M059J (cell line): ENCODE results near the gene MSRB2. TPM values are rescaled to one million over a fixed set of nuclear protein-coding genes. Genes with fewer than 3 reads are reported as not detected.
"Not testable (repeated sequence)": the region's sequence is repeated elsewhere in the genome, so short reads cannot be mapped to it uniquely, and the experiment has no call there.

Experiments
- DNase-seq: peaks from one replicate; pipeline ENCODE4 v3.0.0-alpha.2; 2012; ENCODE audit warnings: low read depth
- total RNA-seq: library from RNA; depleted of rRNA; stranded (reverse); fragments of >200 nt; shearing (Covaris generic); gene quantifications from 2 replicates; pipeline ENCODE4 v1.2.3, GENCODE V29; 2014

MSRB2 gene
- total RNA-seq, 1 experiment from 2014 or later: 11.7 TPM

GRCh38 chr10:23070092-23070912 is 25.1 kb upstream of the MSRB2 start:
- not testable (repeated sequence) for DNase-seq

GRCh38 chr10:23070913-23071218 is 24.5 kb upstream of the MSRB2 start:
- no peak for DNase-seq

DNA sequence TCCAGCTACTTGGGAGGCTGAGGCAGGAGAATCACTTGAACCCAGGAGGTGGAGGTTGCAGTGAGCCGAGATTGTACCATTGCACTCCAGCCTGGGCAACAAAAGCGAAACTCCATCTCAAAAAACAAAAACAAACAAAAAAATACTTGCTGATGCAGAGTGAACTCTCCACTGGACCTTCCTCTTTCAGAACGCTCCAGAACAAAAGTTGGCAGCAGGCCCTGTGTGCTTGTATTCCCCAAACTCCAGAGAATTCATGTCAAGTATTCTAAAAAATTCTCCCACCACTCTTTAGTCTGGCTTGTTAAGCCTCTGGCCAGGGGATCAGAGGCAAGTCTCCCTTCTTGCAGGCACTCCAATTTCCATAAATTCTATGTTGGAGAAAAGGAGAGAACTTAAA is 22.8 kb upstream of the MSRB2 start:
- DNase-seq: not testable (repeated sequence)

DNA sequence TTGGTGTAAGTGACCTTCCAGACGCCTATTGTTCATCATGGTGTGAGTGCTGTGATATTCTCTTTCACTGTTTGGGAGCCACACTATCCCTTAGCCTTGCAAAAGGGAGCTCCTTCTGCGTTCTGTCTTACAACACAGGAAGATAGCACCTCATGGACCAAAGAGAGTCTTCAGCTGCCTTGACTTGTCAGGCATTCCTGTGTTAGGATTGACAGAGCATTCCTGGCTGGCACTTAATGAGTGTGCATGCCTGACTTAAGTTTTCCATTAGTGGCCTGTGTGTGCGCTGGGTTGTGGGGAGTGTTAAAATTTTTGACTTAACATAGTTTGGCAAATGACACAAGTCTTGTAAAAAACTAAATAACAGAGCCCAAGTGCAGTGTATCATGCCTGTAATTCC is 21.9 kb upstream of the MSRB2 start:
- no peak for DNase-seq

- no peak for DNase-seq
Measured at GRCh38 chr10:23075672-23076071, 19.7 kb upstream of the MSRB2 start.

DNA sequence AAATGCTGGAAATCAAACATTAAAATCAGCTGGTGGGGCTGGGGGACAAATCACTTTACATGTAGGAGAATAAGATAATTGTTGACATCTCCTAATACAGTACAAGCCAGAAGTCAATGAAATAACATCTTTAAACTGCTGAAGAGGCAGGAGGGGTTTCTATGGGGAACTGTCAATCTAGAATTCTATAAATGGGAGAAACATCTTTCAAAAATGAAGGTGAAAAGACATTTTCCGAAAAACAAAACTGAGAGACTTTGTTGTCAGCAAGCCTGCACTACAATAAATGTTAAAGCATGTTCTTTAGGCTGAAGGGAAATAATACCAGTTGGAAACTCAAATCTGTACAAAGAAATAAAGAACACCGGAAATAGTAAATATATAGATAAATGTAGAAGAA is 17.3 kb upstream of the MSRB2 start:
- no peak for DNase-seq

GRCh38 chr10:23079700-23080099 is 15.7 kb upstream of the MSRB2 start:
- DNase-seq: no peak

GRCh38 chr10:23080262-23080661 is 15.1 kb upstream of the MSRB2 start:
- no peak for DNase-seq

DNA sequence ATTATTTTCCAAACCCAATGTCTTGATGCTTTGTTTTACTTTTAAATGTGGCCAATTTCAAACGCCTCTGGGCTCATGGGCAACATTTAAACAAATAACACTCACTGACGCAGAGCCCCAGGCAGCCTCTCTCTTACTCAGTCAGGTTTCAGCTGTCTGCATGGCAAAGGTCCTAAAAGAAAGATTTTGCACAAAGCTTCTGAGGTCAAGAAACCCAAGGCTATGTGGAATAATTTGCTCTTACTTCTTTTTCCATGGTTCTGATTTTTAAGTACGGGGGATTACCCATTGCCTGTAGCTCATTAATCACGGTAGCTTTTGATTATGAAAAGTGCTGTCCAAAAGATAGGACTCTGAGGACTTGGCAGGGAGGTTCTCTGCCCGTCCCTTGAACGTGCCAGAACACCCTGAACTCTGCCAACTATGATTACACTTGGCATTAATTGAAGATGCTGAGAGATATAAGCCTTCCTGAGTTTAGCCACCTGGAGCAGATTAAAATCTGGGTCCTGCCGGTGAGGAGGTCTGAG is 14.1 kb upstream of the MSRB2 start:
- peak; percentile 36 for DNase-seq

DNA sequence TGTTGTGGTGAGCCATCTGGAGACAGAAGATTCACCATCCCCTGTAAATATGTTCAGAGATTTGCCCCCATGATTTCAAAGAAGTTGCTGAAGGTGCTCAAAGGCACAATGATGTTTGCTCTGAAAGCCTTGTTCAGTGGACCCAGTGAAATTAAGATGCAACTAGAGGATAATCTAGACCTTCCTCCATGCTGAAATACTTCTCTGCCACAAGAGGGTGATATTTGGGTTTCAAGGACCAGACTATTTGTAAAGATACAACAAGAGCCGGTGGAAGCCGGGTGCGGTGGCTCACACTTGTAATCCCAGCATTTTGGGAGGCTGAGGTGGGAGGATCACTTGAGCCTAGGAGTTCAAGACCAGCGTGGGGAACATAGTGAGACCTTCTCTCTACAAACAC is 13.5 kb upstream of the MSRB2 start:
- no peak for DNase-seq

- DNase-seq: no peak
Measured at GRCh38 chr10:23088609-23089008, 6.8 kb upstream of the MSRB2 start.

GRCh38 chr10:23094786-23095403 is 484 bp upstream of the MSRB2 start:
- no peak for DNase-seq

GRCh38 chr10:23095966-23096801 is 805 bp downstream of the MSRB2 start:
- peak; percentile 40 for DNase-seq

DNA sequence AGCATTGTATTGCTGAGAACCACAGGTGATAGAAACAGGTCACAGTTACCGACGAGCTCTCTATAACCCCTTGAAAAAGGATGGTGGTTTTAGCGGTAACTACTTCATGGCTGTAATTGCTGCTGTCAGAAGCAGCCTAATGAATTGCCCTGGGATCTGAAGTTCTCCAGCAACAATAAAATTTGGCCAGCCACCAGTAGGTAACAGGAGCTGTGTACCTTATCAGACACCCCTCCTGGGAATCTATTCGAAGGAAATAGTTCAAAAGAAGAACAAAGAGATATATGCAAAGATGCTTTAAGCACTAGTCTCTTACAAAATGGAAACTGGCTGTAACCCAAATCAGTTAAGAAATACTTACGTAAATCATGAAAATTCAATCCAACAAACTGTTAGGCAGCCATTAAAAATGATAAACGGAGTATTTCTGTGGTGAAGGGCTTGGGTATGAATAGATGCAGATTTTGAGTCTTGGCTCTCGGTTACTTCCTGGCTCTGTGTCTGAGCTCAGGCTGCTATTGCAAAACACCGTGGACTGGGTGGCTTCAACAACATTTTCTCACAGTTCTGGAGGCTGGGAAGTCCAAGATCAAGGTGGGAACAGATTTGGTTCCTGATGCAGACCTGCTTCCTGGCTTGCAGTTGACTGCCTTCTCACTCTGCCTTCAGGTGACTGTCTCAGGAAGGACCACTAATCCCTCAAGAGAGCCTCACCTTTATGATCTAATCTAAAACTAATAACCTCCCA is 1.6 kb downstream of the MSRB2 start:
- DNase-seq: peak; percentile 7

DNA sequence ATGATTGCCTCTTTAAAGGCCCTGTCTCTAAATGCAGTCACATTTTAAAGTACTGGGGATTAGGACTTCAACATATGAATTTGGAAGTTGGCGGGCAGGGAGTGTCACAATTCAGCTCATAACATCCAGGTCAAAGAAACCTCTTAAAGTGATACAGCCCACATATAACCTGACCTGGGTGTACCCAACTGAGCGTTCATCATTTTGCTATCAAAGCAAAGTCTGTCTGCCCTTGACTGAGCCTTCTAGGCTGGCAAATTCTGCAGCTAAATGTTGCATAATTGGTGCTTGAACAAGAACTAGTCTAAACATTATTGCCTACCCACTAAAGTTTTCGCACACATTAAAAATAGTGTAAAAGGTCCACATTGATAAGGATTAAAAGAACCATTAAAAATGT is 3.7 kb downstream of the MSRB2 start:
- no peak for DNase-seq

DNA sequence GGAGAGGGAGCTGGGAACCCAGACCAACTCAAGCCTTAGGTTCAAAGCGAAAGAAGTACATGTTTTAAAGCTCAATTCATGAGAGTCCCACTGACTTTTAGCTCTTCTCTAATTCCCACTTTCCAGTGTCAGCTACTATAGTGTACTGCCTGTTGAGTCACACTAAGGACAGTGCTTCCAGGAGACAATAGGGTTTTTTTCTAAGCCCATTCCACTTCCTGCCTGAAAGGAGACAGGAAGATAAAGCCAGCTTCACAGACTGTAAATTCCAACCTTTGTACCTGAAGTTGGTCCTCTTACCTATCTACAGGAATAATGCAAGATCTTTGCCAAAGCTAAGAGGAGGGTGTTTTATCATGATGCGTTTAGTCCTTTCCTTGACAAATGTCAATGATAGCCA is 4.4 kb downstream of the MSRB2 start:
- peak; percentile 14 for DNase-seq

GRCh38 chr10:23100331-23101030 is 5.1 kb downstream of the MSRB2 start:
- DNase-seq: no peak

- DNase-seq: no peak
Measured at GRCh38 chr10:23106331-23107072, 11.1 kb downstream of the MSRB2 start.

DNA sequence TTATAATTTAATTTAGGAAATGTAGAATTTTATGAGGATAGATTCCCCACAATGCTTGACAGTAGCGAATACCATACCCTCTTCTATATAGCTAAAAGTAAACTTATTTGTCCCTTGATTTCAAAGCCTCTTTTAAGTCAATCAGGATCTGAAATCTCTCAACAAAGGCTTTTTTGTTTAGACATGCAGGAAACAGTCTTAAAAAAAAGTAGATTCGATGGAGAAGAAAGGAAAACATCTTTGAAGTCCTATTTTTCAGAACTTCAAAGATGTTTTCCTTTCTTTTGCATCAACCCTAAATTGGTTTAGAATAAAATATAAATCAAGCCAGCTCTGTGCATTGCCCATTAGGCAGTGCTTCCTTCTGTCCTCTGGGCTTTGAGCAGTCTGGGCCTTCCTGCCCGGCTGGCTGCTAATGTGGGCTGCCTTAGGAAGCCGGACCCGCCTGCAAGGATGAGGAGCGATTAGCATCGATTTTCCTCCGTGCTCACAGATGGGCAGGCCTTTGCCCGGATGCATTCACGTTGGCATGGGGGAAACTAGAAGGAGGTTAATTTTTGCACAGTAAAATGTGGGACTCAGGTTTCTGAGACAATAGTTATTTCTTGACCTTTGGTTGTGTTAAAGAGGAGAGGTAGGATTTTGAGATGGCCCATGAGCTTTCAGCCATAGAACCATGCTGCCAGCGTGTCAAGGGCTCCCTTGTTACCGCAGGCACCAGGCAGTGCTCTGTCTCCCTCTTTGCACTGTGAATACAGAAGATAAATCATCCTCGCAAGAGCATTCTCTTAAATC is 15.5 kb downstream of the MSRB2 start:
- DNase-seq: no peak
